SHP77 (cell line): ENCODE data around the gene MACF1.

Experiments used
- DNase-seq, 2 experiments: peaks; one replicate each; lab custom pipeline; 2025; lab: John Stamatoyannopoulos, UW

Gene MACF1

DNA sequence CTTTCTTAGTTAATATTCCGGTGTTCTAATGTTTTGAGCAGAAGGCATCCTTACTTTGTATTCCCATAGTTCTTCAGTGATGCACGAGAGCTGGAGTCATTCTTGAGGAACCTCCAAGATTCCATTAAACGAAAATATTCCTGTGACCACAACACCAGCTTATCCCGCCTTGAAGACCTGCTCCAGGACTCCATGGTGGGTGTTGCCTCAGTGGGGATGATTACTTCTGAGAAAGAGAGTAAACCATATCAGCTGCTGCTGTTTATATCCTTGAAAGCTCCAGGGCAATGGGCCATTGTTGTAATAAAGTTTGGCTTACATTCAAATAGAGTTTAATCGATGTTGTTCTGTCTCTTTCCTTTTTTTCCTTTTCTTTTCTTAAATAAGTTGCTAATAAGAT lies 93.1 kb downstream of the MACF1 start:
- DNase-seq: no peak

DNA sequence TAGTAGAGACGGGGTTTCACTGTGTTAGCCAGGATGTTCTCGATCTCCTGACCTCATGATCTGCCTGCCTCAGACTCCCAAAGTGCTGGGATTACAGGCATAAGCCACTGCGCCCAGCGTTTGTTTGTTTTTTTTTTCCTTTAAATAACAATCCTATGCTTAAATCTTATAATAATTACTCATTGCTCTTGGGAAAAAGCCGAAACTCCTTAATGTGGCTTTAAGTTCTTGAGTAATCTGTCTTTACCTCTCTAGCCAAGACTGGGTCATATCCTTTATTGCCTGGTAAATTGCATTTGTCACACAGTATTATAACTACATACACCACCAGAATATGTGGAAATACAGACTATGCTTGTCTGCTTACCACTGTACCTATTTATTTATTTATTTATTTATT lies 97.1 kb downstream of the MACF1 start:
- DNase-seq: no peak

DNA sequence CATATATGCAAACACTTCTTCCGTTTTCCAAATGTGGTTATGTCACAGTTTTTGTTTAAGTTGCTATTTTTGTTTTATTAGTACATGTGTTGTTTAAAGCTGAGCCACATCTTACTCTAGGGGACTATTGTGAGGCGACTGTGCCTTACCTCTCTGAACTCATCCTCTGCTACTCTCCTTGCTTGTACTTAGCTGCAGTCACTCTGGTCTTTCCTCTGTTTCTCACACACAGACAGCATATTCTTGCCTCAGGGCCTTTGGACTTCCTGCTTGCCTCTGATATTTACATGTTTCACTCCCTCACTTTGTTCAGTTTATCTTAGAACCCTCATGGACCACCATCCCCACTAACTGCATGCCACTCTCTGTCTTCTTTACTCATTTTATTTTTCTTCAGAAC lies 101.1 kb downstream of the MACF1 start:
- no peak for DNase-seq

DNA sequence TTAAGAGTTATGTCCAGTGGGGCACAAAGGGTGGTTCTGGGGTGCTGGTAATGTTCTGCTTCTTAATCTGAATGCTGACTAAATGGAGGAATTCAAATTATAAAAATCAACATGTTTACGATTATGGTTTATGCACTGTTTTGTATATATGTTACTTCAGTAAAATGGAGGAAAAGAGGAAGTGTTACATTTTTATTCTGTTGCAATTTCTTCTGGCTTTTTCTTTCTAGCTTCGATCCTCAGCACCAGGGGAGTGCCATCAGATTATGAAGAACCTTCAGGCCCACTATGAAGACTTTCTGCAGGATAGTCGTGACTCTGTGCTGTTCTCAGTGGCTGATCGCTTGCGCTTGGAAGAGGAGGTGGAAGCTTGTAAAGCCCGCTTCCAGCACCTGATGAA lies 105.5 kb downstream of the MACF1 start:
- no peak for DNase-seq

DNA sequence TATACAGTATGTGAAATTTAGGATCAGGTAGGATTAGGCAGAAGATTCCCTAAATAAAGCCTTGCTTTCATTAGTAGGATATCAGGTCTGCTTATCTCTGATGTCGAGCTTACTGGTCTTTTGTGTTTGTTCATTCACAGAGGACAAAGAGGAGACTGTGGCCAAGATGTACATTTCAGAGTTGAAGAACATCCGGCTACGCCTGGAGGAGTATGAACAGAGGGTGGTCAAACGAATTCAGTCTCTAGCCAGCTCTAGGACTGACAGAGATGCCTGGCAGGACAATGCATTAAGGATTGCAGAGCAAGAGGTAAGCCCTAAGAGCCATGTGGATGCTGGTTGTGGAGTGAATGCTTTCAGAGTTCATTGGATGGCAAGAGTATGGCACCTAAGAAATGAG lies 106.2 kb downstream of the MACF1 start:
- DNase-seq: no peak

DNA sequence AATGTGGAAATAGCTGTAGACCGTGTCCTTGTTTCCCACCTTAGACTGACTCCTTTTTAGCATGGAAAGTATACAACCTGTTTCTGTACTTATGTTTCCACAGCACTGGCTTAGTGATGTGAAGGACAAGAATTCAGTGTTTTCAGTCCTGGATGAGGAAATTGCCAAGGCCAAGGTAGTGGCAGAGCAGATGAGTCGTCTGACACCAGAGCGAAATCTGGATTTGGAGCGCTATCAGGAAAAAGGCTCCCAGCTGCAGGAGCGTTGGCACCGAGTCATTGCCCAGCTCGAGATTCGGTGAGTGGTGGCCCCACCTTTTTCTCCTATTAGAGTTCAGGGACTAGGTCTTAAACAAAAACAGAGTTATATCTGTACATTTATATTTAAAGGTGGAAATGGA lies 112.6 kb downstream of the MACF1 start:
- no peak for DNase-seq

DNA sequence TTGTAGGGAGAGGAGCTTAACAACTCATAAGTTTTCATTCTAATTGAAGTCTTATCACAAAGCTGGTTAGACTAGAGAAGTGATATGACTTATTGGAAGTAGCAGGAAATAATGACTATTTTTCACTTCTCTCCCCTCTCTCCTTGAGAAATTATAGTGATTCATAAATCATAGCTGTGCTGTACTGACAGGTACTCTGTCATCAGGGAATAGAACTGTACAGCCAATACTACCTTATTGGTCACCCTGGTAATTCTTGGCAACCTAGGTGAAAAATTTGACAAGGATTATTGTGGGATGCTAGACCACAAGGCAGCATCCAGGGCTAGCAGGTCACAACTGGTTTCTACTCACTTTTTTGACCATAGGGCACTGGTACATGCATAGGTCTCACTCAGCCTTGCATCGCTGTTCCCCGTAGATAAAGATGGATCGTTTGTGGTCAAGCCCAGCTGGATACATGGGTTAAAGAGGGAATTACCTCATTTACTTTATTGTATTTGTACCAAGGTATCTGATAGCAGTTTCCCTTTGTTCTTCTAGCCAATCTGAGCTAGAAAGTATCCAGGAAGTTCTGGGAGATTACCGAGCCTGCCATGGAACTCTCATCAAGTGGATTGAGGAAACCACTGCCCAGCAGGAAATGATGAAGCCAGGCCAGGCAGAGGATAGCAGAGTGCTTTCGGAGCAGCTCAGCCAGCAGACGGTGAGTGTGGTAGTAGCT lies 113.6 kb downstream of the MACF1 start:
- no peak for DNase-seq

DNA sequence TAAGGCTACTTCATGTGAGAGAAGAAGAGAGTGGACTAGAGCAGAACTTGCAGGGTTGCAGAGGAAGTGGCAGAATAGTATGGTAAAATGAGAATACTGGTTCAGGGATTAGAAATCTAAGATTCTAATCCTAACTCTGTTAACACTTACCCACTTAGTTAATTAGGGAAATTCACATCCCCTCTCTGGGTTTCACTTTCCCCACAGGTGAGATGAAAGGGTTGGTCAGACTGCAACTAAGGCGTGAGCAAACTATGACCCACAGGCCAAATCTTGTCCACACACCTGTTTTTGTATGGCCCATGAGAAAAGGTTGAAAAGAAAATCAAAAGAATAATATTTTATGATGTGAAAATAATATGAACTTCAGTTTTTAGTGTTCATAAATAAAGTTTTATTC lies 117.5 kb downstream of the MACF1 start:
- DNase-seq: no peak

DNA sequence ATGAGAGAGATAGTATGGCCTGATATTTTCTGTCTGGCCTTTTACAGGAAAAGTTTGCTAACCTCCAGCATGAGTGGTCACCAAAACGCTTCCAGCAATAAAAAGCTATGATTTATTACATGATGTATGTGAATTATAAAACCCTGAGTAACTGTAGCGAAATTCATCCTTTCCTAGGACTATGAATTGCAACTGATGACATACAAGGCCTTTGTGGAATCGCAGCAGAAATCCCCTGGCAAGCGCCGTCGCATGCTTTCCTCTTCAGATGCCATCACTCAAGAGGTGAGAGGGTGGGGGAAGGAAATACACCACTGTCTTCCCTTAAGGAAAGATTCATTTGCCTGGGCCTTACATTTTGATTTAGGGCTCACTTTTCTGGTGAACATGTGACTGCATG lies 117.9 kb downstream of the MACF1 start:
- DNase-seq: no peak

DNA sequence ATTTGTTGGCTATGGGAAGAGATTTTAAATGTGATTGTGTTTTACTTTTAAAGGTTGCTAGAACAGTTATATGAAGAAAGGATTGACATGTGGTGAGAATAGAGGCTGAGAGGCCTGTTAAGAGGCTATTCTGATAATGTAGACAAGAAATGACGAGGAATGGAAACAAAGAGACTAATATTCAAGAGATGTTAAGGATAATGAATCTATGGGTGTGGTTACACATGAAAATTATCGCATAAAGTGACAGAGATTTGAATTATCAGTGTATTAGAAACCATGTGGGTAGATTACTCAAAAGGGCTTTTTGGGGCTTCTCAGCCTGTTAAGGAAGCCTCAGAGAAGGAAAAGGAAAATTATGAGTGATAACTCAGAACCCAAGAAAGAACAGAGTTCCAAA lies 120.4 kb downstream of the MACF1 start:
- no peak for DNase-seq

DNA sequence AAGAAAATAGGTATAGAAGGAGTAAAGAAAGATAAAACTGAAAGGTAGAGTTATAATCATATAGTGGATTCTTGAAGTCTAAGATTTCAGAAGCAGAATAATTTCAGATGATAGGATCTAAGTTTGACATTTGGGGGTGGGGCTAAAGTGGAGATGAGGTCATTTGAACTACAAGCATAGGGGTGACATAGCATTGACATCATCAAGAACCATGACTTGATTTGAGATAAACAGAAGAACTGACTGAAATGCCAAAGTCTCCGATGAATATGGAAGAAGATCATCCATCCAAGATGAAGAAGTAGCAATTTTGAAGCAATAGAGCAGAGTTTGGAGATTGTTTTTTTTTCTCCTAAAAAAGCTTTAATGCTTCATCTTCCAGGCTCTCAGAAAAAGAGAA lies 122.3 kb downstream of the MACF1 start:
- no peak for DNase-seq

DNA sequence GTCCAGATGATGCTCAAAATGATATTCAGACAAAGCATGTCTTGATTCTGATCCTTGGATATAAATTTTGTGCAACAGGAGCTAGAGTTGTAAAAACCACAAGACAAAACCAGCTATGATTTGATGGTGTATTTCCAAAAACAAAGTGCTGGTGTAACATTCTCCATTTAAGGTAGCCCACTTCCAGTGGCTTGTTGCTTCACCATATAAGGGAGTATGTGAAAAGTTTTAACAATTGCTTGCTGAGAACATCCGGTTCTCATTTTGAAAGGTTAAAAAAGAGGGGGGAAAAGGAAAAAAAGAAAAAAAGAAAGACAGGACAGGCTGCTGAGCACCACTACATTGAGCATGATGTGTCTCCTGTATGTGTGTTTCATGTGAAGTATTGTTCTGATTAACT lies 123.6 kb downstream of the MACF1 start:
- DNase-seq: no peak

DNA sequence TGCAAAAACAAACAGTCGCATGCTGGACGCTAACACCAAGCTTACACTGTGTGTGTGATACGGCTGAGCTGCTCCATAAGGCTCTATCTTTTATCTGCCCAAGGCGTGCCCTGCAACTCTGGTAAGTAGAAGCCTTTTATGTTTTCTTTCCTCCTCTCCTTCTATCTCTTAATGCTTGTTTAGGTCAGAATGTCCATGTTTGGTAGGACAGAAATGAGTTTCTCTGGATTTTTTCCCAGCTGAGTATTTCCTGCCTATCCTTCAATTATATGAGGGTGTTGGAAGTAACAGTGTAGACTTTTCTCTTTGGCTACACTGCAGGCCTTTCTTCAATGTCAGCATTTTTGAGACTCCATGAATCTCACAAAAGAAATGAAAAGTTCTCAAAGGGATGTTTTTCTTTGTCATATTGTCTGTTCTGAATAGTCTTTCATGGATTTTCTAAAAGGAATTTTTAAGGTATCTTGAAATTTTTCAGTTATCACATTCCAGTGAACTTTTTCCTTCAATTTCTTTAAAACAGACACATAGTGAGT lies 124.2 kb downstream of the MACF1 start:
- DNase-seq: no peak

DNA sequence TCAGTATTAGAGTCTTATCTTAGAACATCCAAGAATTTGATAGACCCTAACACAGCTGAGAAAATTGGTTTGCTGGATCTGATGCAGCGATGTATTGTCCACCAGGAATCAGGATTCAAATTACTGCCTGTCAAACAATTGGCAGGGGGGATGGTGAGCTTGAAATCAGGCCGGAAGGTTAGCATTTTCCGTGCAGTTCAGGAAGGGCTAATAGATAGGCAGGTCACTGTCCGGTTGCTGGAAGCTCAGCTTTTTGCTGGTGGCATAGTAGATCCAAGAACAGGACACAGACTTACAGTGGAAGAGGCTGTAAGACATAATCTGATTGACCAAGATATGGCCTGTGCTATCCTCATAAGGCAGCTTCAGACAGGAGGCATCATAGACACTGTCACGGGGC lies 127.2 kb downstream of the MACF1 start:
- DNase-seq: no peak

DNA sequence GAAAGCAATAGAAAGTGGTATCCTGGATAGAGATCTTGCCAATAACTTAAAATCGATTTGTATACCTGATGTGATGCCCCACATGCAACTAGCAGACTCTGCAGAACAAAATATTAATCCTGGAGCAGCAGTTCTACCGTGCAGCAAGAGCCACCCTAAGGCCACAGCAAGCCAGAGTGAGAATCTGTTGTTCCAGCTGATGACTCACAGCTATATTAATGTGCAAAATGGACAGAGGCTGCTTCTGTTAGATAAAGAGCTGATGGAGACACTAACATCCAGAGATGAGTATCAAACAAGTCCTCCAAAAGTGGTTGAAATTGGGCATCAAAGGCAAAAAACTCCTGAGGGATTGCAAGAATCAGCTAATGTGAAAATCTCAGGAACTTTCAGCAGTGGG lies 127.8 kb downstream of the MACF1 start:
- DNase-seq: no peak

DNA sequence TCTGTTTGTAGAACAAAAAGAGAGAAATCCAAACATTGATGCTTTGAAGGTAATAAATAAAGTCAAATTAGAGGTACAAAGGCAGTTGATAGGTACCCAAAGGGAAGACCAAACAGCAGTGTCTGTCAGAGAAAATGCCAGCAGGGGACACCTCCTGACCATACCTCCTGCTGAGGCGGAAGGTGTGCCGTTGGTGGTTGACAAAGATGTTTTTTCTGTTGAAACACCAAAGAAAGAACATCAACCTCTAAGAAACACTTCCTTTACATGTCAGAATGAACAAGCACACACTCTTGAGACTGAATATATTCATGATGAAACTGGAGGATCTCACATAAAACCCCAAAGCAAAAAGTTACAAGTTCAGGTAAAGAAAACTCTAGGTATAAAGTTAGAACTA lies 128.3 kb downstream of the MACF1 start:
- DNase-seq: no peak

DNA sequence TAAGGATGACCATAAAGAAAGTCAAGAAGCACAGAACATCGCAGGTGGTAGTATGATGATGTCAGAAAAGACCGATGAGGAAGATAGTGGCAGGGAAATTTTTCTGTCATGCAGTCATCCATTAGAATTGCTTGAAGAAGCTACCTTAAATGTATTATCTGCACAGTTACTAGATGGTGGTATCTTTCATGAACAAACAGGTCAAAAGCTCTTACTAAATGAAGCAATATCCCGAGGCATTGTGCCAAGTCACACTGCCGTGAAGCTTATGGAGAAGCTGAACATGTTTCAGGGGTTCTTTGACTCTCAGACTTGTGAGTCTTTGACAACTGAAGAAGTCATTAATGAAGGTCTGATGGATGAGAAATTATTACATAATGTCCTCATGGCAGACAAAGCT lies 128.8 kb downstream of the MACF1 start:
- DNase-seq: no peak

DNA sequence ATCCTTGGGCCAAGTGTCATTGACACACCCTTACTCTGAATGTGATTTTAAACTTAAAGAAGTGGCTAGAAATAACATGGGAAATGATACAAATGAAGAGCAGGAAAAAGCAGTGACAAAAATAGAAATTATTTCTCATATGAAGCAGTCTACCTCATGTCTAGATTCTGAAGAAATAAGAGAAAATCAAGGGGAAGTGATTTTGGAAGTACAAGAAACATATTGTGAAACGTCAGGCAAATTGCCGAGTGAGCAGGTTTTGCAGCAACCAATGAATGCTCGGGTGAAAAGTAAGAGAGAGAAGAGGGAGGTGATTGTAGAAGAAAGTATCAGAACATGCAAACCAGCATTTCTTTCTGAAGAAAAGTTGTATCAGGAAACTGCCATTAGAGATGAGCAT lies 130.7 kb downstream of the MACF1 start:
- no peak for DNase-seq

DNA sequence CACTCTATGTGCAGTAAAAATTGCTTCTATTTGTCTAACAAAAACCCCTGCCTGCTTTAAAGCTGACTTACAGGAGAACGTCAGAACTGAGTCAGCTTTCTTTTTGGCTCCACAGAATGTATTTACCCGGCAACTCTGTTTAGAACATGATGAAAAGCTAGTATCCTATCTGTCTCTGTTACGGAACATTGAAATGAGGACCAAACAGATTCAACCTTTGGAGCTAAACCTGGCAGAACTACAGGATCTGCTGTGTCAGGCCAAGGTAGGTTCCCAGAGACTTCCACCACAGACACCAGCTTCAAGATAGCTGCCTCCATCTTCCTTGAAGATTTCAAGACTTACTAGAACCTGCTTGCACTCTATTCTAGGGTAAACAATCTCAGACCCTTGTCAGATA lies 132.6 kb downstream of the MACF1 start:
- DNase-seq: no peak

DNA sequence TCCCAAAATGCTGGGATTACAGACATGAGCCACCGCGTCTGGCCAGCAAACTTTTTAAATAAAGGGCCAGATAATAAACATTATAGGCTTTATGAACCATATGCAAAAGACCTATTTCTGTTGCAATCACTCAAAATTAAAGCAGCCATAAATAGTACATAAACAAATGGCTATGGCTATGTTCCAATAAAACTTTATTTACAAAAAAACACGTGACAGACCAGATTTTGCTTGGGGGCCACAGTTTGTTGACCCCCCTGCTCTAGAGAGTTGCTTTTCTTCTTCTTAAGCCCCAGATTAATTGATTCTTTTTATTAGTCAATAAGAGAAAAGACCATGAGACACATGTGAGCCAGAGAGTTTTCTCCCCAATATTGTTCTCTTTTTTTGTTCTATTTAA lies 138.3 kb downstream of the MACF1 start:
- no peak for DNase-seq

DNA sequence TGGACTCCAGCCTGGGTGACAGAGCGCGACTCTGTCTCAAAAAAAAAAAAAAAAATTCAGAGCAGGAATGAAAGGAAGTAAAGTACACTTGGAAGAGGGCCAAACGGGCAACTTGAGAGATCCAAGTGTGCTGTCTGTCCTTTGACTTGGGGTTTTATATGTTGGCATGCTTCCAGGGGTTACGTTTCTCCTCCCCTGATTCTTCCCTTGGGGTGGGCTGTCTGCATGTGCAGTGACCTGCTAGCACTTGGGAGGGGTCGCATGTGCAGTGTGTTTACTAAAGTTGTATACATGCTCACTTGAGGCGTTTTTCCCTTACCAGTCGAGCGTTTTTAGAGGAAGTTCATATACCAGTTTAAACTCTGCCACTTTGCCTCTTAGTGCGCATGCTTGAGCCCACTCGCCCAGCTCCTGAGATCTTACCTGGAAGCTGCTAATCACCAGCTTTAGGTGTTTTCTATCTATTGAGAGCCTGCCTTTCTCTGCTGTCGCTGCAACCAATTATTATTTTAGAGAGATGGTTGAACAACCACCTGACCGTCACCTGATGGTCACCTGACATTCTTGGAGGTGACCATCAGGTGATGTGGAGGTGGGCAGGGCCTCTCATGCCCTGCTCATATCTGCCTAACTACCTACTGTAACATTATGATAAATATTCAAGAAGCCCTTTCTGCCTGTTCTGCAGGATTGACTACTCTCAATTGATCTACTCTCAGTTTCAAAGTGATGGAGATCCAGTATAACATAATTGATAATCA lies 140.1 kb downstream of the MACF1 start:
- DNase-seq: no peak

DNA sequence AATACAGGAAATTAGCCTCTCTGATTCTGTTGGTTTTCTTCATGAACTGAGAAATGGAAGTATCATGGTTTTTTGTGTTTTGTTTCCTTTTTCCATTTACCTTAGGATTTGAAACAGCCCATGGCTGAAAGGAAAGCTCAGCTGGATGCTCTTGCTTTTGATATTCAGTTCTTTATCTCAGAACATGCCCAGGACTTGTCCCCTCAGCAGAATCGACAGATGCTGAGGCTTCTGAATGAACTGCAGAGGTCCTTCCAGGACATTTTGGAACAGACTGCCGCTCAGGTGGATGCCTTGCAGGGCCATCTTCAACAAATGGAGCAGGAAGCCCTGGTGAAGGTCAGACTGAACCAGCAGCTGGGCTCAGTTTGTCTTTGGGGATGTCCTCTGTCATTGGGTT lies 142.4 kb downstream of the MACF1 start:
- DNase-seq: no peak

DNA sequence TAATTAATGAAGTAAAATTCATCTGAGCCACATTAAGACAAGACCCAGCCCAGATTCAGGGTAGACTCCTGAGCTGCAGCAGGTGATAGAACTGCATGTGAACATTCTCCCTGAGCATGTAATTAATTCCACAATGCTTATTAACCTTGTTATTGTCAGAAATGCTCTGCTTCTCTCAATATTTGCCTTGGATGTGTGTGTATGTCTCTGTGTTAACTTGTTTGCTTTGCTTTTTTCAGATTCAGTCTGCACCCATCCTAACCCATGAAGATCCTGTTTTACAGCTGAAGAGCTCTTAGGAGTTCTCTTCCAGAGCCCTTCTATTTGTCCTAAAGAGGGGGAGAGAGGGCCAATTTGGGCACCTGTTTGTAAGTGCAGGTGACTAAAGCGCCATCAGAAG lies 143.8 kb downstream of the MACF1 start:
- no peak for DNase-seq

DNA sequence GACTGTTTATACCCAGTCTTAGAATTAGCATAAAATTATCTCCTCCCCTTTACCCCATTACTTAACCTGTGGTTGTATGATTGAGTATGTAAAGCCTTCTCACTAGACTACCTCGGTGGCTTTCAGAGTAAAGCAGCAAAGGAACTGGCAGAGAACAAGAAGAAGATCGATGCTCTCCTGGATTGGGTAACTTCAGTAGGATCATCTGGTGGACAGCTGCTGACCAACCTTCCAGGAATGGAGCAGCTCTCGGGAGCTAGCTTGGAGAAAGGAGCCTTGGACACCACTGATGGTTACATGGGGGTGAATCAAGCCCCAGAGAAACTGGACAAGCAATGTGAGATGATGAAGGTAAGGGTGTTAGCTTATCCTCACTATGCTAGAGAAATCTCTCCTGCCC lies 148.4 kb downstream of the MACF1 start:
- no peak for DNase-seq
